GM19099 (cell line): ENCODE results near the gene ADSL.

Source experiments
- POLR2A ChIP-seq: IDR thresholded peaks from 3 replicates; pipeline ENCODE4 v1.6.1; 2011; ENCODE audit warnings: low read depth; ENCODE audit not compliant: insufficient read length; ENCODE audit errors: extremely low read depth

ADSL gene

DNA sequence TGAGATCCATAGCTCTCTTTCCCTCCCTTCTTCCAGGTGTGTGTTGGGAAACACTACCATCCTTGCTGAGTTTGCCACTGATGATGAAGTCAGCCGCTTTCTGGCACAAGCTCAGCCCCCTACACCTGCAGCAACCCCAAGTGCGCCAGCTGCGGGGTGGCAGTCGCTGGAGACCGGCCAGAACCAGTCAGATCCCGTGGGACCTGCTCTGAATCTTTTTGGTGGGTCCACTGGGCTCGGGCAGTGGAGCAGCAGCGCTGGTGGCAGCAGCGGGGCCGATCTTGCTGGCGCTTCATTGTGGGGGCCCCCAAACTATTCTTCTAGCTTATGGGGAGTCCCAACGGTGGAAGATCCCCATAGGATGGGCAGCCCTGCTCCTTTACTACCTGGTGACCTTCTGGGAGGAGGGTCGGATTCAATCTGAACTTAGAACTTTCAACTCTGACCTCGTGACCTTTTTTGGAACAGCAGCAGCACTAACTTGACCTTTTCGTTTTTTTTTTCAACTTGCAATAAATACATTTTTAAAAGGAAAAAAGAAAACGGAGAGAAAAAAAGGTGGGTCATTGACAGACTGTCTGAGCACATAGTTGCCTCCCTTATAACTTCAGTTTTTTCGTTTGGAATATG, 23.4 kb upstream of the ADSL start:
- no peak for TF ChIP-seq POLR2A

DNA sequence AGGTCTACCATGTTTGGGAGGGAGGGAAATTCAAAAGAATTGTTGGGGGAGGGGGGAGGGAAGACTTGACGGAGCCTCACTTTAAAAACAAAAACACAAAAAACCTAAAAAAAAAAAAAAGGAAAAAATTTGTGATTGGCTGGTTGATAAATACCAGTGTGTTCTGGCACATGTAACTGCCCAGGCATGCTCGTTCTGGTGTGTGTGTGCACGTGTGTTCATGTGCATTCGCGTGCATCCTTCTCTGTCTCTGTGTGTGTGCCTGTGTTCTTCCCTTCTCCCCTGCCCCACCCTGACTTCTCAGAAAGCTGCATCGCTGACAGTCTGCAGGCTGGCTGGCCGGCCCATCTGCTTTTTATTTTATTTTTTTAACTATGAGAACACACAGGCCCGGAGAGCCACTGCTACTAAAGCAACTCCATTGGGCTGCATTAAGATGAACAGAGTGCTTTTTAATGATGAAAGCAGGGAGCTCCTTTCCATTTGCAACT, 22.6 kb upstream of the ADSL start:
- TF ChIP-seq POLR2A = no peak

DNA sequence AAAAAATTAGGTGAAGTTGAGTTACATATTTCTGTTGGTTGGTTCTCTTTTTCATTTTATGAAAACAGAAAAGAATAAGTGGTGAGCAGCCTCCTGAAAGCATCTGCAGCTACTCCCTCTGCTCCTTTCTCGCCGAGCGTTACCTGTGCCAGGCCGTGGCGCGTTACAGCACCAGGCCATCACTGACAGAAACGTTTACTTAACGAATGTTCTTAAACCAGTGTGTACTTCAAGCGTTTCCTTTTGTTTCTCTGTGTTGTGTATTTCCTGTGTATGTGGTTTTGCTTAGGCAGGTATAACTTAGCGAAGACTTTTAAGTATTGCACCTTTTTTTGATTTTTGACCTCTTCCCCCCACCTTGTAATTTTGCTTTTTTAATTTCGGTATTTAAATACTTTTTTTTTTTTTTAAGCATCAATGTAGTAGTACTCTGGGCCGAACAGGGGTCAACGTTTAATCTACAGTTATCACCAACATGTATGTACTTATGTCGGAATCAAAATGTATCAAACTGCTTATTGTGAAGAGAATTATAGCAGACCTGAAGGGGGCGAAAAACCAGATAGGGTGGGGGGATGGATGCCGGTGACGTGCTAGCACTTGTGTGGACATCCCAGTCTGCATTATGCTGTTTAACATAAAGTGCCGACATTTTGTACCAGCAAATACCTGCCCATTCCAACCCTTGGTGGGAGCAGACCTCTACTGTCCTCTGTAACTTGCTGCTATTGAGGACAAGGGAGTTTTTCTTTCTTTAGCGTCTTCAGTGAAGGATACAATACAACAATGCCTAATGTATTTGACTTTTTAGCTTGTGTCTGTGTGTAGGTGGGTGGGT, 21.6 kb upstream of the ADSL start:
- TF ChIP-seq POLR2A = no peak

DNA sequence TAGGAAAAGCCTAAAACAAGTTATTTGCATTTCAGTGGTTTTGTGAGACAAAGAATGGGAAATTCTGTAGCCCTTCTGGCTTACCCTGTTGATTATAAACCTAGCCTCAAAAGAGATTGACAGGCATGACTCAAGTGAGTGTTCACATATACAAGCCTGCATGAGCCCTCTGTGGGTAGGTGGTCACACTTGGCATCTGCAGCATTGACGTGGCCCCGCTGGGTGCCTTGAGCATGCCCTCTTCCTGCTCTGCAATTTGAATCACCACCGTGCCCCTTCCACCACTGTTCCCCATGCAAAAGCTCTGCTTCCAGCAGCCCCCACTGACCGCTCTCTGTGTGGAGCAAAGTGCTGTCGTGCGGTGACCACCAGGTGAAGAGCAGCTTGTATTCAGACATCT, 21.0 kb upstream of the ADSL start:
- TF ChIP-seq POLR2A = no peak

DNA sequence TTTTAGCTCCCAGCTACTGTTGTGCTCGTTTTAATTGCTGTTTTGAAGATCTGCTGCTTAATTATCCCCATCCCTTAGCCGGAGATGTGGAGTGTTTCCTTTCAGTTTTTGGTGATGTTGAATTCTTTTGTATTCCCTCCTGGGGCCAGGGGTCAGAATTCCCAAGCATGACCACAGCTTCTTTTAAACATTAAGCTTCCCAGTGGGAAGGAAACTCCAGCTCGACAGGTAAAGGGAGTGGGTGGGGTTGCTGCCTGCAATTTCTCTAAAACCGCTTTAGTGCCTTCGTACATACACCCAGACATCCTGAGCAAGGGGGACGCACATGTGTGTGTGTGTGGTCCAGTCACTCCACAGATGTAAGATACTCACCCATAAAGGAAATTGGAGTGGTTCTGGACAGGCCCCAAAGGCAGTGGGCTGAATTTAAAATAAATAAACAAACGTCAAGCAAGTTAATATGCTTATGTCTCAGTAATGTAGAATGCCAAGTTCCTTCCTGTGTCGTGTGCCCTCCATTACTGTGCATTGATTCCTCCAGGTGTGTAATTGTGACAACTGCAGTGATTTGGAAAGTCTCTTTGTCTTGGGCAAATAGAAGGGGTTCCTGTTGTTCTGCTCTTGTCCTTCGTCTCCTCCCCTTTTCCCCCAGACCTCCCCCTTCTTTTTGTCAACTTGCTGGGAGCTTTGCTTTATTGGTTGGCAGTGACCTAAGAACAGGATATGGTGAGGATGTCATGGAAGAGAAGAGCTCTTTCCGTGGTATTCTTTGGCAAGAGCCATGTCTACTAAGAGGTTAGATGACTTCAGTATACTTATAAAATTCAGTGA, 19.2 kb upstream of the ADSL start:
- no peak for TF ChIP-seq POLR2A

DNA sequence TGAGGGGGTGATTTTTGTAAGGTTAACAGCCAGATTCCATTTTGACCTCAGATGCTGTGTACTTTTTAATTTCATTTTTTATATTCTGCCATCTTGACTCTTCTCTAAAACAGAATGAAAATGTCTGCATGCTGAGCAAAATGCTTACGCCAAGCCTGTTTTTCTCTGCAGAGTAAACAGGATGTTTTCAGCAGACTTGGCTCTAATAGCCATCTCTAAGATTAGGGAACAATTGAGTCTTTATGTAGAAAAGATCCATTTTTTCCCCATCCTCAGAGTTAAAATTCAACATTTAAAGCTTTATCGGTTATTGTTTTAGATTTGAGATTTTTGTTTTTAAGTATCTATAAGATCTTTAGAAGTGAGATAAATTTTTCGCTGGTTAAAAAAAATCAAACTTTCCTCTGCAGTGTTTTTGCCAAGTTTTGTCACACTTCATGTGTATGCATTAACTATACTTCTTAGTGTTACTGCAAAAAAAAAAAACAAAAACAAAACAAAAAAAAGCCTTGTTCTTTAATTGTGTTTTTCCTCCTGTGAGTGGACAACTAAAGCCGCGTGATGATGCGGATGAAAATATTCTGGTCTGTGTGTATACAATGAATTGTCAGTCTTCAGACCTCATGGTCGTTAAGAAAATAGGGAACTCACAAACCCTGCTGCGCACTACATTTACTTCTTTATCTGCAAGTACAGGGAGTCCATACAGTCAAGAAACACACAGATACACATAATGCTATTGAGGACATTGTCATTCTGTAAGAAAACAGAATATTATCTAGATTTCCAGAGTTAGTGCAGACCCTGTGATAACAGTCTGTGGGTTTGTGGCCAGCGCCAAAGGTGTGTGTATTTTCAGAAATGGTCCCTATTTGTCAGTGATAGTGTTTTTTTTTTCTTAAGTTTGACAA, 17.5 kb upstream of the ADSL start:
- TF ChIP-seq POLR2A = no peak

DNA sequence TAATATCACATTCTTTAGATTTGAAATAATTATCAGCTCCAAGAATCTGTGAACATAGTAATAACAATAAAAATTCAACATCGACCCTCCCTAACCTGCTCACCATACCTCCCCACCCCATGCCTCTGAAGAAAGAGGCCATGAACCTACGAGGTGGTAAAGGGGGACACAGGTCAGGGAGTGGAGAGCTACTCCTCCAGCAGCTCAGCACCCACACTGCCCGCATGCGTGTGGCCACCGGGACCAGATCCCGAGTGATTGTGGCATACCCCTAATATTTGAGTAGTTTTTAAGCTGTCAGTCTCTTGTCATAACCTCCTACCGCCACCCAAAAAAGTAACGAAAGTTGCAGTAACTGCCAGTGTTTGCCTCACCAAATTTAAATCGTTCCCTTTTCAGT, 16.8 kb upstream of the ADSL start:
- TF ChIP-seq POLR2A = no peak

DNA sequence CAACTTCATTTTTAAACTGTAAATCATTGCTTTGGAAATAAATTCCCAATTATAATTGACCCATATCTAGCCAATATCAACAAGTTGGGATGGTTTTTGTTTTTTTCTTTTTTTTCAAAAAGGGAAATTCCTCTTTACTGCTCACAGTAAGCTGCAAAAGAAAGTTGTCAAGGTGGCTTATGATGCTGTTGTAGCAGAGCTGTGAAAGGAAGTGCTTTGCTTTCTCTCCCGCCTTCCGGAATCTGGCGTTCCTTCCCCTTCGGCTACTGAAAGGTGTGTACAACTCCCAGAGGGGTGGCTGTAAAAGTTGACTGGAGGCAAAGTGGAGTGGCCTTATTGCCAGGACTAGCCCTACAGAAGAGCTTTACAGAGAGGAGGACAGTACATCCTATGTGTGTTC, 16.2 kb upstream of the ADSL start:
- TF ChIP-seq POLR2A = no peak

DNA sequence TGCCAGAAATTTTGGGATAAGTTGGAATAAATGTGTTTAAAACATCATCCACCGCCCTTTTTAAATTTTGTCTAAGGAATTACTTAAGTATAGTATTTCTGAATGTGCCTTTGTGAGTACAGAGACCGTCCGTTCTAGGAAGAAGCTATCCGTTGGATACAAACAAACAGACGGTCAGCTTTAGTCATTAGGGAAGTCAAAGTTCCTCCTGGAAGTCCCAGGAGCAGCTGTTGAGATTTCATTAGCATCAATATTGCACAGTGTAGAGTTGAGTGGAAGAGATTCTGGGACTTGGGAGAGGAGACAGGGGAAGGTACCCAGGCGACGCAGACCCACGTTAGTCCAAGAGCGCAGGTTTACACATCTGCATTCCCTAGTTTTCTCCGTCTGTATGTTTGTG, 15.7 kb upstream of the ADSL start:
- TF ChIP-seq POLR2A = no peak

DNA sequence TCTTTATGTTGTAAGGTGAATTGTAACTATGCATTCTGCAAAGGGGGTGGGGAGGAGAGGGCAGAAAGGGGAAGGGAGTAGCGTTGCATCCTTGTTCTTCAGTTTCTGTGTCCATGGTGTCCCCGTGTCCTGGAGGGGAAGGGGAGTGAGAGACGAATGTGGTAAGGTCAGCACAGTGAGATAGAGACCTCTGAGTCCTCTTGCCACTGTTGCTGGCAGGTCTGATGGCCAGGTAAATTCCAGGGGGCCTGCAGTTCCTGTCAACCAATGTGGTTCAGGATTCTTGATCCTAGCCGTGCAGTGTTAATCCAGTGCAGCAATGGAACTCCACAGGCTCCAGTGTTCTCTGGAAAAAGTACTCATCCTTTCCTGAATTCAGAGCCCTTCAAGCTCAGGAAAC, 14.6 kb upstream of the ADSL start:
- no peak for TF ChIP-seq POLR2A

DNA sequence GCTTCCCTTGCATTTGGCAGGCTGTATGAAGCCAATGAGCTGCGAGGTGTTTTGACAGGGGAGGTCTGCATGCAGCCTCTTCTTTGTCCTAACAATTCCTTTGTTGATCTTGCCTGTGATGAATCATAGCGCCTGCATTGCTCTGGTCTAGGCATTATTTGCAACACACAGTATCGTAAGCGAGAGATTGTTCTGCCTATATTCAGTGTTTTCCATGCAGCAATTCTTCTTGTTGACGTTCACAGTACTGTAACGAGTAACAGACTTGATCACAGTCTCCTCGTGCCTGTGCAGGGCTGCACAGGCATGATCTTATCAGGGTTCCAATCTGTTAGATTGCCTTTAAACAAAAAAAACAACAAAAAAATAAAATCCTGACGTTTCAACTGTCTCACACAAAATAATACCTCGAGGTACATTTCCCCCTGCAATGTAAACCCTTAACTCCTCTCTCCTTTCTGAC, 13.9 kb upstream of the ADSL start:
- no peak for TF ChIP-seq POLR2A

DNA sequence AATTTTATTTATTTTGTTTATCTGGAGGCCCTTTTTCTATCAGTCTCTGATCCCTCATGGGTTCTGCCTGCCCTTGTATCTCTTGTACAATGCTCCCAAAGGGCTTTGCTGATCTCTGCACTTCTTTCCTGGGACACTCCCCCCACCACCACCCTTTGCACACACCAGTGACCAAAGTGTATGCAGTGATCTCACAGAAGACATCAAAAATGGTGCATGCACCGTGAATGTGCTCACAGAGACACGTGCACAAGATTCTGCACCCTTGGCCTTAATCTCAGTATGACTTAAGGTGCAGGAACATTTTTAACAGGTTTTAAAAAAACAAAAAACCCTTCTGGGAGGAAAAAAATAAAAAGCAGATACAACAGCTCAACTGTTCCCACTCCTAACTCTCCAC, 12.2 kb upstream of the ADSL start:
- no peak for TF ChIP-seq POLR2A

DNA sequence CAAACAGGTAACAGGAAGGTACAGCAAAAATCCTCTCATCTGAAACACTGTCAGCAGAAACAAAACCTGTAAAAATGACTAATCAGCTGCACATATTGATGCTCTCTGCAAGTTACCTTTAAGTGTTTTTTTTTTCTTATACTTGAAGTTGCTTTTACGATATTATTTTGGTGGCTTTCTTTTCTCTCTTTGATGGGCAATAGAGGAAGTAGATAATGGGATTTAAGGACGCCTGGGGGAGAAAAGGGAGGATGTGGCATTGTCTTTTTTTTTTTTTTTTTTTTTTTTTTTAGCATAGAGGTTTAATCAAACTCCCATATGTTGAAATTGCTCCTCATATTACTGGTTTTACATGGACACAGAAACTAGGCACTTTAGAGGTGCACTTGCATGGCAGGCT, 11.4 kb upstream of the ADSL start:
- no peak for TF ChIP-seq POLR2A

DNA sequence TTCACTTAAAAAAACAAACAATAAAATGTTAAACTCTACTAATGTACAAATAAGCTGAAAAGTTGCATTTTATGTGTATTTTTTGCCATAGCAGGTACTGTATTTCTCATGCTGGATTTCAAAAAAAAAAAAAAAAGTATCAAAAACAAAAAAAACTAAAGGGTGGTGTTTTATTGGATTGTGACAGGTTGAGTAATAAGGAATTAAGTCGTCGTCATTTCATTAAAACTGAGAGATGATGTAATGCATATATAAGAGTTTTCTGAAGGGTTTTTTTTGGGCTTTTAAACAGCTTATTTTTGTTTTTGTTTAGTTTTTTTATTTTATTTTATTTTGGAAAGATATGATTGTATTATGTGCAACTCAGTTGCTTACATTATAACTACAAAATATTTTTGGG, 10.9 kb upstream of the ADSL start:
- TF ChIP-seq POLR2A = no peak
